Choroid plexus epithelial cell (primary cell): ENCODE data around the gene TRAPPC6A.

Experiments
- DNase-seq: peaks from one replicate; pipeline ENCODE4 v3.0.0-alpha.2; 2010; ENCODE audit warnings: low read depth
- H3K4me3 ChIP-seq: 2 replicates; pipeline ENCODE4 v1.5.1; 2011; ENCODE audit warnings: low read depth, mild to moderate bottlenecking, control low read depth, low read length, moderate library complexity
- TF ChIP-seq, protein P1 (sequence below): conservative IDR thresholded peaks from 2 replicates; pipeline ENCODE4 v1.5.1; 2011; ENCODE audit warnings: low read depth, mild to moderate bottlenecking, control low read depth, inconsistent platforms, low read length, moderate library complexity

The TRAPPC6A gene

DNA sequence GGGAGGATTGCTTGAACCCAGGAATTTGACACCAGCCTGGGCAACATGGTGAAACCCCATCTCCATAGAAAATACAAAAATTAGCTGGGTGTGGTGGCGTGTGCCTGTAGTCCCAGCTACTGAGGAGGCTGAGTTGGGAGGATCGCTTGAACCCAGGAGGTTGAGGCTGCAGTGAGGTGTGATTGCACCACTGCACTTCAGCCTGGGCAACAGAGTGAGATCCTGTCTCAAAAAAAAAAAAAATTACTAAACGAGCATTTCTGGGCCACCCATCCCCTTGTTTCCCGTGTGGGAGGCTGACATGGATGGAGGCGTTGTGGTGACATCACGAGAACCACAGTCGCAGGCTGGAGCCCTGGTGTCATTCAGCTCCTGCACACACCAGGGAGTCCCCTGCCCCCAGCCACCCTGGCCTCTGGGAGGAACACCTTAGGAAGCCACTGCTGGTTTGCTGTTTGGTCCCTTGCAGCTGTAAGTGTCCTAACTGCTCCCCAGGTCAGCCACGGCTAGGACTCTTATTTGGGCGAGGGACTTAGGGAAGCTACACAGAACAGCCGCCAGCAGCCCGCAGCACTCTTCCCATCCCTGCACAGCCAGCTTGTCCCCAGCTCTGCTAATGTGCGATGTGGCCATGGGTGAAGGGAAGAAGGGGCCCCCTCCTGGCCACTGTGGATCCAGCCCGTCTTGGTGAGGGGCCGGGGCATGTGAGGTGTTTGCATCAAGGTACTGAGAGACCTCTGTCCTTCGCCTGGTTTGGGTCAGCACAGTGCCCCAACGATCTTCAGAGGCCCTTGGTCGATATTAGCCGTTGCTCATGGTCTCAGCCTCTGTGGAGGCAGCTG is 30.0 kb downstream of the TRAPPC6A start:
- no peak overlapping the region for H3K4me3 ChIP-seq
- TF ChIP-seq, protein P1, sequence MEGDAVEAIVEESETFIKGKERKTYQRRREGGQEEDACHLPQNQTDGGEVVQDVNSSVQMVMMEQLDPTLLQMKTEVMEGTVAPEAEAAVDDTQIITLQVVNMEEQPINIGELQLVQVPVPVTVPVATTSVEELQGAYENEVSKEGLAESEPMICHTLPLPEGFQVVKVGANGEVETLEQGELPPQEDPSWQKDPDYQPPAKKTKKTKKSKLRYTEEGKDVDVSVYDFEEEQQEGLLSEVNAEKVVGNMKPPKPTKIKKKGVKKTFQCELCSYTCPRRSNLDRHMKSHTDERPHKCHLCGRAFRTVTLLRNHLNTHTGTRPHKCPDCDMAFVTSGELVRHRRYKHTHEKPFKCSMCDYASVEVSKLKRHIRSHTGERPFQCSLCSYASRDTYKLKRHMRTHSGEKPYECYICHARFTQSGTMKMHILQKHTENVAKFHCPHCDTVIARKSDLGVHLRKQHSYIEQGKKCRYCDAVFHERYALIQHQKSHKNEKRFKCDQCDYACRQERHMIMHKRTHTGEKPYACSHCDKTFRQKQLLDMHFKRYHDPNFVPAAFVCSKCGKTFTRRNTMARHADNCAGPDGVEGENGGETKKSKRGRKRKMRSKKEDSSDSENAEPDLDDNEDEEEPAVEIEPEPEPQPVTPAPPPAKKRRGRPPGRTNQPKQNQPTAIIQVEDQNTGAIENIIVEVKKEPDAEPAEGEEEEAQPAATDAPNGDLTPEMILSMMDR, result peak; percentile 20
- DNase-seq, result no peak

DNA sequence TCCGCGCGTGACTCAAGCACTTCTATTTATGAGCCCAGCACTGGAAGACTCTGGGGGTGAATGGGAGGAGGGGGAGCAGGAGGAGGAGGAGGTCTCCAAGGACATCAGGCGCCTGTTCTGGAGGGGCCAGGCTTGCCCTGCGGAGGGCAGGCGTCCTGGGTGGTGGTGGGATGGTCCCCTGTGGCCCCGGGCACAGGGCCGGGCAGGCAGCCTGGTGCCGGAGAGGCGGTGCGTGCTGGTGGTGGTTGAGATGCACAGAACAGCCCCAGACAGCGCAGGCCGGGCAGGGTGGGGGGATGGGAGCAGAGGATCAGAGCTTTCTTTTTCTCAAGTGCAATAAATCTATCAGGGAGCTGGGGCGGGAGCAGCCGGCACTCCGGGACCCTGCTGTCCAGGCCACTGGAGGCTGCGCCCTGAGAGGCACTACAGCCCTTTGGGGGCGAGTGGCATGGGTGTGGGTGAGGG is 31.3 kb downstream of the TRAPPC6A start:
- no peak overlapping the region for H3K4me3 ChIP-seq
- DNase-seq, result no peak
- TF ChIP-seq, protein P1, result no peak

DNA sequence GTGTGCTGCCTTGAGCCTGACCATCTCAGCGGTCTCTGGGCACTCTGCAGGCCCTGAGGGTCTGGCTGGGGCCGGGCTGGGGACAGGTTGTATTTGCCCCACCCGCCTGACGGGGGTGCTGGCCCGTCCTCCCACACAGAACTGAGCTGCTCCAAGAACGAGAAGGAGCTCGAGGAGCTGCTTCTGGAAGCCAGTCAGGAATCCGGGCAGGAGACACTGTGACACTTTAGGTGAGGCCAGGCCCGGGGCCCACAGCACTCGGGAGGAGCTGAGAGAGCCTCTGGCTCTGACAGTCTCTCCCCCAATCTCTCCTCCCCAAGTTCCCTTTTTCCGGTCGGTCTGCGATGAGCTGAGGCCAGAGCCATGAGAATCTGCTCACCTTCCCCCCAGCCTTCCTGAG is 31.8 kb downstream of the TRAPPC6A start:
- no peak for DNase-seq
- TF ChIP-seq, protein P1, result no peak
- no peak overlapping the region for H3K4me3 ChIP-seq

DNA sequence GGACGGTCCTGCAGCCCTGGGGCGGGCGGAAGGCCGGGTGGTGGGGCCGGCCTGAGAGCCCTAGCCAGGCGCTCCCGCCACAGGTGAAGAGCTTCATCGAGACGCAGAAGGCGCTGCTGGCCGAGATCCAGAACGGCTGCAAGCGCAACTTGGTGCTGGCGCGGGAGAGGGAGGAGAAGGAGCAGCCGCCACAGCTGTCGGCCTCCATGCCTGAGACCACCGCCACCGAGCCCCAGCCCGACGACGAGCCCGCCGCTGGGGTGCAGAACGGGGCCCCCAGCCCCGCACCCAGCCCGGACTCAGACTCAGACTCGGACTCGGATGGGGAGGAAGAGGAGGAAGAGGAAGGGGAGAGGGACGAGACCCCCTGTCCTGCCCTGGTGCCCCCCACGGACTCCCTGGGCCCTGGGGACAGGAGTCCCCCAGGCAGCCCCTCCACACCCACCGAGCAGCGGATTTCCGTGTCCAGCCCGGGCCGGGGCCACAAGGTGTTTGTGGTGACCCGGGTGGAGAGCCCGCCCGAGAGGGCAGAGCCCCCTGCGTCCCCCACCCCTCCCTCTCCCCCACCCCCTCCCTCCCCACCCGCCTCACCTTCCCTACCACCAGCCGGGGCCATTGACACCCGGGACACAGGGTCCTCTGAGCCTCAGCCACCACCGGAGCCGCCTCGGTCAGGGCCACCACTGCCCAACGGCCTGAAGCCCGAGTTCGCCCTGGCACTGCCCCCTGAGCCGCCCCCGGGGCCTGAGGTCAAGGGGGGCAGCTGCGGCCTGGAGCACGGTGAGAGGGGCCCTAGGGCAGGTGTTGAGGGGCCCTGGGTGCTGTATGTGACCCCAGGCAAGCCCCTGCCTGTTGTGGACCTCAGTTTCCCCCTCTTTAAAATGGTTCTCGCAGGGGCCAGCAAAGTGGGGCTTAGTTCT is 32.5 kb downstream of the TRAPPC6A start:
- no peak for DNase-seq
- TF ChIP-seq, protein P1, result no peak
- no peak overlapping the region for H3K4me3 ChIP-seq

DNA sequence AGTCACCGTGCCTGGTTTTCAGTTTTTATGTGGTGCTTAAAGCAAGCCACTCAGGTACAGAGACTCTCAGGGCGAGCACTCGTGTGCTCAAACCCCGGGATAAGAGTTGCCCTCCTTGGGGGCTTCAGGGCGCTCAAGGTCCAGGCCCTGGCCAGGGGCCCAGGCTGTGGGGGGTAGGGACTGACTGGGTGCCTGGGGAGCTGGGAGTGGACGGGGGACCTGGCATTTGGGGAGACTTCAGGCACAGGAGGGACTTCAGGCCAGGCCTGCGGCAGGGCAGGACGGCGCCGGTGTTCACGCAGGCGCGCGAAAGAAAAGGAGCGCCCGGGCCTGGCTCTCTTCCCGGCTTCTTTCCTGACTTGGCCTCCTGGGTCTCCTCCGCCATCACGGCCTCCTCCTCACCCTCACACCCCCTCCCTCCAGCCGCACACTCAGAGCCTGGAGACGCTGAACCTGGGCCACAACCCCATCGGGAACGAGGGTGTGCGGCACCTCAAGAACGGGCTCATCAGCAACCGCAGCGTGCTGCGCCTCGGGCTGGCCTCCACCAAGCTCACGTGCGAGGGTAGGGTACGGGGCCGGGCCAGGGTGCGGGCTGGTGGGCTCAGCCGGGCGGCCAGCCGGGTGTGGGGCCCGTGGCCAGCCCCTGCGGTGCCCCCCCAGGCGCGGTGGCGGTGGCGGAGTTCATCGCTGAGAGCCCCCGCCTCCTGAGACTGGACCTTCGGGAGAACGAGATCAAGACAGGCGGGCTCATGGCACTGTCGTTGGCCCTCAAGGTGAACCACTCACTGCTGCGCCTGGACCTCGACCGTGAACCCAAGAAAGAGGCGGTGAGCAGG is 33.4 kb downstream of the TRAPPC6A start:
- TF ChIP-seq, protein P1, result no peak
- no peak for DNase-seq
- H3K4me3 ChIP-seq, result no peak overlapping the region

DNA sequence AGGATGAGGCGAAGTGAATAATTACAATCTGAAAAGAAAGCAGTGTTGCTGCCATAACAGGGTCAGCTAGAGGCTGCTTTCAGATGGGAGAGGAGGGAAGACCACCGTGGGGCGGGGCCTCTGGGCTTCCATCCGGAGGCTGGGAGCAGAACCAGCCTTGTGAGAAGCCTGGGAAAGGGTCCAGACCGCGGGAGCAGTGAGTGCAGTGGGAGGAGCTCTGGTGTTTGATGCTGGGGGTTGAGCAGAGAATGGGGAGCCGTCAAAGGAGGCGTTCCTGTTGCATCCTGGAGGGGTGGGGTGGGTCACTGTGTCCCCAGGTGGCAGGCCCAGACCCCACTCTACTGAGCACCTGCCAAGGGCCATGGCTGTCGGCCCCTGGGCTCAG is 35.3 kb downstream of the TRAPPC6A start:
- DNase-seq, result no peak
- TF ChIP-seq, protein P1, result no peak

More for the DNA sequence above, 35.3 kb downstream of the TRAPPC6A start:
- H3K4me3 ChIP-seq, result no peak overlapping the region
